HepG2 (cell line): ENCODE data around the gene MPIG6B. TPM values are rescaled to one million over a fixed set of nuclear protein-coding genes. Genes with fewer than 3 reads are reported as not detected.

Experiments used
- AKNA ChIP-seq: sonication (generic); formaldehyde crosslinking; IDR thresholded peaks from 2 replicates; pipeline ENCODE4 v1.4.0; 2020; ENCODE audit warnings: missing genetic modification reagents, borderline replicate concordance
- CBX1 ChIP-seq: IDR thresholded peaks from one replicate; pipeline ENCODE4 v1.6.1; 2016; ENCODE audit warnings: antibody characterized with exemption, low read depth
- DZIP1 ChIP-seq: sonication (generic); formaldehyde crosslinking; IDR thresholded peaks from 2 replicates; pipeline ENCODE4 v1.5.0; 2020; ENCODE audit warnings: mild to moderate bottlenecking, missing genetic modification reagents
- JARID2 ChIP-seq: sonication (generic); formaldehyde crosslinking; IDR thresholded peaks from 2 replicates; pipeline ENCODE4 v1.8.1; 2023; ENCODE audit warnings: missing genetic modification reagents, inconsistent platforms; ENCODE audit not compliant: insufficient replicate concordance
- MAZ ChIP-seq, 2 experiments: sonication (generic) in 1 of 2; formaldehyde crosslinking in 1 of 2; IDR thresholded peaks; 2 replicates each; pipeline versions ENCODE4 v1.5.0 to v1.6.1; 2012 to 2020; ENCODE audit warnings: low read depth in 2 of 2, mild to moderate bottlenecking in 2 of 2, borderline replicate concordance in 1 of 2, improper control_type of control experiment in 1 of 2, low read length in 1 of 2, missing genetic modification reagents in 1 of 2, moderate library complexity in 1 of 2
- SETDB1 ChIP-seq: sonication (generic); formaldehyde crosslinking; IDR thresholded peaks from 2 replicates; pipeline ENCODE4 v1.5.1; 2020; ENCODE audit warnings: missing genetic modification reagents, mild to moderate bottlenecking, borderline replicate concordance
- SOX13 ChIP-seq, 3 experiments: fragments of 450-650 bp in 1 of 3; sonication (generic) in 1 of 3; formaldehyde crosslinking in 1 of 3; IDR thresholded peaks in 2 of 3; conservative IDR thresholded peaks in 1 of 3; 2 replicates each; pipeline versions ENCODE4 v1.5.0 to v1.6.1; 2016 to 2020; ENCODE audit warnings: antibody characterized with exemption in 1 of 3, mild to moderate bottlenecking in 1 of 3, missing compliant biosample characterization in 1 of 3, missing genetic modification reagents in 1 of 3, moderate library complexity in 1 of 3
- TGIF2 ChIP-seq: IDR thresholded peaks from 2 replicates; pipeline ENCODE4 v1.6.1; 2016; ENCODE audit warnings: control low read depth, missing compliant biosample characterization
- THYN1 ChIP-seq: sonication (generic); formaldehyde crosslinking; IDR thresholded peaks from 2 replicates; pipeline ENCODE4 v1.8.1; 2023; ENCODE audit warnings: low read depth, mild to moderate bottlenecking, moderate library complexity, missing genetic modification reagents, borderline replicate concordance
- ZKSCAN1 ChIP-seq: fragments of 150-350 bp; IDR thresholded peaks from 2 replicates; pipeline ENCODE4 v1.6.1; 2014; ENCODE audit warnings: low read length
- ZNF101 ChIP-seq: sonication (generic); formaldehyde crosslinking; IDR thresholded peaks from 2 replicates; pipeline ENCODE4 v1.4.0; 2020; ENCODE audit warnings: mild to moderate bottlenecking, low read depth, missing genetic modification reagents, borderline replicate concordance
- ZNF207 ChIP-seq: fragments of 450-650 bp; IDR thresholded peaks from 2 replicates; pipeline ENCODE4 v1.6.1; 2016; ENCODE audit warnings: antibody characterized with exemption, borderline replicate concordance
- ZNF513 ChIP-seq: sonication (generic); formaldehyde crosslinking; conservative IDR thresholded peaks from 2 replicates; pipeline ENCODE4 v1.5.0; 2020; ENCODE audit warnings: missing genetic modification reagents
- ZNF563 ChIP-seq: sonication (generic); formaldehyde crosslinking; IDR thresholded peaks from 2 replicates; pipeline ENCODE4 v1.8.0; 2022; ENCODE audit warnings: mild to moderate bottlenecking, moderate library complexity, missing genetic modification reagents
- ZNF784 ChIP-seq: sonication (generic); formaldehyde crosslinking; IDR thresholded peaks from 2 replicates; pipeline ENCODE4 v1.5.1; 2020; ENCODE audit warnings: missing genetic modification reagents, mild to moderate bottlenecking, borderline replicate concordance
- ZSCAN25 ChIP-seq: sonication (generic); formaldehyde crosslinking; IDR thresholded peaks from 2 replicates; pipeline ENCODE4 v1.8.0; 2022; ENCODE audit warnings: mild to moderate bottlenecking, missing genetic modification reagents
- polyA plus RNA-seq, 8 experiments: library from polyadenylated mRNA; depleted of rRNA in 3 of 8; stranded (reverse) in 7 of 8; unstranded in 1 of 8; fragments of >200 nt; fragmentation: Illumina TruSeq in 4 of 8; extraction: Trizol in 4 of 8; gene quantifications; 2 replicates each; pipeline versions ENCODE4 v1.2.1 to v1.2.3, GENCODE V29; 2011 to 2016; ENCODE audit warnings: low read depth in 4 of 8, missing spikeins in 1 of 8, mixed read lengths in 1 of 8; ENCODE audit not compliant: insufficient read depth in 1 of 8
- total RNA-seq, 5 experiments: library from RNA; depleted of rRNA; stranded (reverse); fragments of >200 nt; fragmentation: Illumina TruSeq; extraction: Trizol; gene quantifications; 2 replicates each; pipeline ENCODE4 v1.2.3, GENCODE V29; 2016; ENCODE audit warnings: low read depth in 1 of 5

The MPIG6B gene
- total and polyA plus RNA-seq, 2 of the 13 experiments (the other 11 are each of a cell fraction or from before 2014, with no cell fraction given) = not detected

- no peak for TF ChIP-seq AKNA
- peak; percentile 89; the same call in 1 of the 2 replicates for TF ChIP-seq ZNF563 (CRISPR knock-in tag)
- TF ChIP-seq JARID2 (CRISPR knock-in tag) = no peak
- no peak for TF ChIP-seq ZKSCAN1
- no peak for TF ChIP-seq ZNF101 (CRISPR knock-in tag)
- TF ChIP-seq DZIP1 = peak; percentile 94
- no peak for TF ChIP-seq ZNF207
- TF ChIP-seq ZSCAN25 (CRISPR knock-in tag) = peak; percentile 86
- no peak for TF ChIP-seq ZNF784 (CRISPR knock-in tag)
- no peak for TF ChIP-seq ZNF513 (CRISPR knock-in tag)
- 0 out of 2 replicates have a peak, but pooled peaks have one; percentile 45 for TF ChIP-seq SOX13 (IDR thresholded peaks at IDR 0.05)
- peak in 1 of 2 experiments; percentile 74; a peak in 2 of 4 replicates for TF ChIP-seq SOX13 (CRISPR knock-in tag; conservative IDR thresholded peaks at IDR 0.05 in 1 of 2, IDR thresholded peaks at IDR 0.05 in 1 of 2)
- TF ChIP-seq MAZ (IDR thresholded peaks at IDR 0.05; ENCODE audit: borderline replicate concordance, low read depth, low read length) = peak; percentile 97
- TF ChIP-seq MAZ (CRISPR knock-in tag; IDR thresholded peaks at IDR 0.05; ENCODE audit: low read depth) = peak; percentile 85
- TF ChIP-seq TGIF2 = peak; percentile 91
- TF ChIP-seq CBX1 = peak; percentile 46
- no peak for TF ChIP-seq THYN1
- TF ChIP-seq SETDB1 (CRISPR knock-in tag) = no peak
Observed at GRCh38 chr6:31736021-31736767, 13.0 kb downstream of the MPIG6B start, which contains the start of gene CLIC1 (continued).
